HCT116 (cell line): Measurements from ENCODE around the gene RIPOR2. TPM values are rescaled to one million over a fixed set of nuclear protein-coding genes. Genes with fewer than 3 reads are reported as not detected.

Experiments used
- ATAC-seq: fragments of 200-7000 bp; cut with Tn5 transposase; 2 replicates; pipeline ENCODE4 v1.9.1; 2020; ENCODE audit warnings: mild to moderate bottlenecking, moderate library complexity
- BruUV-seq: library from RNA; stranded (reverse); fragments of 400-500 nt; replicated peaks from 2 replicates; lab custom pipeline; 2021; lab: Mats Ljungman, UMichigan
- CTCF ChIA-PET: fragments of 300-600 bp; sonication (Branson Sonifier 250); formaldehyde crosslinking; loops from one replicate; lab custom pipeline; 2021; ENCODE audit warnings: antibody characterized with exemption; lab: Charles Lee
- POLR2A ChIA-PET: fragments of 300-600, 350-600 bp; sonication (Branson Sonifier 250); formaldehyde crosslinking; loops from one replicate; lab custom pipeline; 2021; ENCODE audit warnings: antibody characterized with exemption; lab: Charles Lee
- RAD21 ChIA-PET, 2 experiments: fragments of 300-600 bp; sonication (Branson Sonifier 250); formaldehyde crosslinking; loops; one replicate each; lab custom pipeline; 2023; ENCODE audit warnings: low total read pairs in 2 of 2; ENCODE audit not compliant: uncharacterized antibody in 2 of 2, unreplicated experiment in 2 of 2, low non-redundant PET in 1 of 2; lab: Charles Lee
- DNase-seq: peaks from one replicate; pipeline ENCODE4 v3.0.0-alpha.2; 2010; ENCODE audit warnings: low read depth, low spot score
- H2AFZ ChIP-seq: fragments of 200-600 bp; shearing (Covaris generic), sonication (generic); 2 replicates; pipeline ENCODE4 v1.6.1; 2017; ENCODE audit warnings: low read depth, mixed run types, mixed read lengths, antibody characterized with exemption, low read length; ENCODE audit not compliant: poor library complexity, severe bottlenecking
- H3K27ac ChIP-seq: 2 replicates; pipeline ENCODE4 v1.5.1; 2012; ENCODE audit warnings: low read depth, low read length
- H3K27me3 ChIP-seq: fragments of 200-600 bp; sonication (generic); 2 replicates; pipeline ENCODE4 v1.6.1; 2016; ENCODE audit warnings: mixed run types, low read length, mixed read lengths; ENCODE audit not compliant: insufficient read depth
- H3K36me3 ChIP-seq, 2 experiments: fragments of 200-500 bp in 1 of 2; fragments of 200-600 bp in 1 of 2; sonication (Bioruptor generic) in 1 of 2; sonication (generic) in 1 of 2; 2 replicates each; pipeline versions ENCODE4 v1.5.1 to v1.6.1; 2014 to 2016; ENCODE audit warnings: low read length in 2 of 2, inconsistent platforms in 1 of 2, mixed read lengths in 1 of 2, mixed run types in 1 of 2; ENCODE audit not compliant: insufficient read depth in 2 of 2, control insufficient read depth in 1 of 2
- H3K4me1 ChIP-seq, 2 experiments: fragments of 200-600 bp in 1 of 2; sonication (generic) in 1 of 2; 2 replicates each; pipeline versions ENCODE4 v1.5.1 to v1.6.1; 2012 to 2017; ENCODE audit warnings: low read length in 2 of 2, inconsistent platforms in 1 of 2, mild to moderate bottlenecking in 1 of 2, mixed read lengths in 1 of 2, mixed run types in 1 of 2, moderate library complexity in 1 of 2; ENCODE audit not compliant: insufficient read depth in 2 of 2, control insufficient read depth in 1 of 2
- H3K4me2 ChIP-seq: fragments of 200-600 bp; sonication (generic); 2 replicates; pipeline ENCODE4 v1.6.1; 2017; ENCODE audit warnings: mixed run types, low read length, mixed read lengths
- H3K4me3 ChIP-seq, 2 experiments: fragments of 200-600 bp in 1 of 2; sonication (generic) in 1 of 2; replicated peaks in 1 of 2; 2 replicates each; pipeline ENCODE4 v1.5.1; 2011 to 2016; ENCODE audit warnings: low read length in 2 of 2, control low read depth in 1 of 2, low read depth in 1 of 2, mild to moderate bottlenecking in 1 of 2, mixed read lengths in 1 of 2, mixed run types in 1 of 2
- H3K79me2 ChIP-seq: fragments of 200-600 bp; sonication (generic); 2 replicates; pipeline ENCODE4 v1.6.1; 2017; ENCODE audit warnings: mild to moderate bottlenecking, mixed run types, low read length, moderate library complexity, mixed read lengths; ENCODE audit not compliant: insufficient read depth
- H3K9ac ChIP-seq: fragments of 200-600 bp; sonication (generic); 2 replicates; pipeline ENCODE4 v1.6.1; 2016; ENCODE audit warnings: low read length, mixed read lengths
- H3K9me2 ChIP-seq: fragments of 200-600 bp; sonication (generic), shearing (Covaris generic); 2 replicates; pipeline ENCODE4 v1.6.1; 2017; ENCODE audit warnings: mixed run types, mild to moderate bottlenecking, moderate library complexity; ENCODE audit not compliant: insufficient read depth
- H3K9me3 ChIP-seq, 2 experiments: fragments of 200-500 bp in 1 of 2; fragments of 200-600 bp in 1 of 2; sonication (Bioruptor generic) in 1 of 2; sonication (generic) in 1 of 2; 2 replicates each; pipeline ENCODE4 v1.6.1; 2014 to 2017; ENCODE audit warnings: low read length in 2 of 2, mixed read lengths in 2 of 2, inconsistent platforms in 1 of 2, low read depth in 1 of 2, mild to moderate bottlenecking in 1 of 2, mixed run types in 1 of 2, moderate library complexity in 1 of 2; ENCODE audit not compliant: control insufficient read depth in 1 of 2, insufficient read depth in 1 of 2
- H4K20me1 ChIP-seq: fragments of 200-600 bp; sonication (generic), shearing (Covaris generic); 2 replicates; pipeline ENCODE4 v1.6.1; 2017; ENCODE audit warnings: mixed run types, mild to moderate bottlenecking, moderate library complexity; ENCODE audit not compliant: insufficient read depth
- ATF3 ChIP-seq: IDR thresholded peaks from 2 replicates; pipeline ENCODE4 v1.6.1; 2012
- CEBPB ChIP-seq: IDR thresholded peaks from 2 replicates; pipeline ENCODE4 v1.6.1; 2012; ENCODE audit warnings: low read depth
- CTCF ChIP-seq, 3 experiments: fragments of 200-600 bp in 1 of 3; sonication (generic) in 1 of 3; IDR thresholded peaks in 2 of 3; conservative IDR thresholded peaks in 1 of 3; 2 replicates each; pipeline ENCODE4 v1.5.1; 2012 to 2017; ENCODE audit warnings: low read depth in 2 of 3, low read length in 2 of 3, antibody characterized with exemption in 1 of 3, borderline replicate concordance in 1 of 3, control low read depth in 1 of 3, mild to moderate bottlenecking in 1 of 3, mixed read lengths in 1 of 3, mixed run types in 1 of 3, moderate library complexity in 1 of 3; ENCODE audit not compliant: insufficient read depth in 1 of 3
- ELF1 ChIP-seq: IDR thresholded peaks from 2 replicates; pipeline ENCODE4 v1.6.1; 2012; ENCODE audit warnings: low read depth, borderline replicate concordance
- EZH2phosphoT487 ChIP-seq: fragments of 200-600 bp; IDR thresholded peaks from 2 replicates; pipeline ENCODE4 v1.6.1; 2018; ENCODE audit warnings: antibody characterized with exemption, borderline replicate concordance
- FOSL1 ChIP-seq: IDR thresholded peaks from 2 replicates; pipeline ENCODE4 v1.6.1; 2012; ENCODE audit warnings: low read depth
- JUND ChIP-seq: IDR thresholded peaks from 2 replicates; pipeline ENCODE4 v1.6.1; 2012
- MAX ChIP-seq: IDR thresholded peaks from 2 replicates; pipeline ENCODE4 v1.6.1; 2012
- POLR2A ChIP-seq: IDR thresholded peaks from 2 replicates; pipeline ENCODE4 v1.7.0; 2011; ENCODE audit warnings: borderline replicate concordance; ENCODE audit not compliant: insufficient read depth, insufficient read length; ENCODE audit errors: extremely low read depth
- POLR2AphosphoS5 ChIP-seq: IDR thresholded peaks from 2 replicates; pipeline ENCODE4 v1.6.1; 2011; ENCODE audit warnings: mild to moderate bottlenecking, low read depth, low read length, moderate library complexity
- RAD21 ChIP-seq: IDR thresholded peaks from 2 replicates; pipeline ENCODE4 v1.6.1; 2012; ENCODE audit warnings: low read depth, mild to moderate bottlenecking
- REST ChIP-seq: IDR thresholded peaks from 2 replicates; pipeline ENCODE4 v1.6.1; 2012; ENCODE audit warnings: low read depth
- SP1 ChIP-seq: IDR thresholded peaks from 2 replicates; pipeline ENCODE4 v1.6.1; 2012; ENCODE audit warnings: low read depth
- SRF ChIP-seq: IDR thresholded peaks from 2 replicates; pipeline ENCODE4 v1.6.1; 2012; ENCODE audit warnings: low read depth
- YY1 ChIP-seq: IDR thresholded peaks from 2 replicates; pipeline ENCODE4 v1.6.1; 2011; ENCODE audit warnings: low read length, low read depth, moderate library complexity, mild to moderate bottlenecking; ENCODE audit not compliant: insufficient replicate concordance; ENCODE audit errors: extremely low read depth
- ZBTB33 ChIP-seq: IDR thresholded peaks from 2 replicates; pipeline ENCODE4 v1.6.1; 2011; ENCODE audit warnings: mild to moderate bottlenecking, low read length, moderate library complexity; ENCODE audit not compliant: insufficient replicate concordance; ENCODE audit errors: extremely low read depth
- ZFX ChIP-seq: fragments of 450-650 bp; IDR thresholded peaks from 2 replicates; pipeline ENCODE4 v1.6.1; 2017
- ZNF274 ChIP-seq: fragments of 200-500 bp; sonication (Bioruptor generic); IDR thresholded peaks from 2 replicates; pipeline ENCODE4 v1.6.1; 2014; ENCODE audit warnings: mild to moderate bottlenecking, low read depth, low read length, inconsistent platforms
- intact Hi-C: fragments of 100-400 bp; cut with micrococcal nuclease; formaldehyde crosslinking; loops from 2 replicates; pipeline ENCODE4 v1.10.0; 2022
- total RNA-seq: library from RNA; stranded (reverse); gene quantifications from one replicate; pipeline ENCODE4 v1.2.1, GENCODE V29; 2021; ENCODE audit not compliant: unreplicated experiment

Gene RIPOR2
- total RNA-seq, 1 experiment from 2014 or later: 0.44 TPM

- H3K27me3 ChIP-seq: no peaks in the 10 kb centered on the region
- H3K36me3 ChIP-seq: no peaks in the 10 kb centered on the region
- H3K4me2 ChIP-seq: no peak overlapping the region
- no peak overlapping the region for H3K9ac ChIP-seq
- RAD21 ChIA-PET: no interaction called here
- no peak overlapping the region for H2AFZ ChIP-seq
- no peaks in the 10 kb centered on the region for H3K9me2 ChIP-seq
- DNase-seq (no peak), ATAC-seq (no peak)
- intact Hi-C loops: no loop called here
- H4K20me1 ChIP-seq: no peaks in the 10 kb centered on the region
- H3K27ac ChIP-seq: no peak overlapping the region
- no peaks in the 10 kb centered on the region for H3K9me3 ChIP-seq
- TF ChIP-seq ELF1 (no peak), FOSL1 (no peak), ATF3 (no peak), SP1 (no peak), JUND (no peak), RAD21 (no peak), ZNF274 (no peak), YY1 (no peak), EZH2phosphoT487 (no peak), CEBPB (no peak), REST (no peak), ZBTB33 (no peak), POLR2A (no peak), SRF (no peak), POLR2AphosphoS5 (no peak), CTCF (IDR thresholded peaks at IDR 0.05 in 2 of 3, conservative IDR thresholded peaks at IDR 0.05 in 1 of 3; ENCODE audit: borderline replicate concordance in 1 of 3, insufficient read depth in 1 of 3, low read depth in 2 of 3, low read length in 2 of 3) (no peak), MAX (no peak), ZFX (no peak)
- CTCF ChIA-PET: interaction anchor here (1.1 to 1.2 kb wide), 2 partner anchors 11 to 47 kb away, joined by 4 to 5 read pairs; no protein-coding TSS in a partner anchor
- H3K4me1 ChIP-seq: 0 out of 4 replicates have a peak, but pooled peaks cover 0 to 4% of the 10 kb centered on the region in 2 experiments
- no peak overlapping the region for H3K4me3 ChIP-seq
- H3K79me2 ChIP-seq: no peaks in the 10 kb centered on the region
- BruUV-seq: no TSS peak
- POLR2A ChIA-PET: no interaction called here
Measured at GRCh38 chr6:24980507-24981385, 45.0 kb upstream of the RIPOR2 start.
